Liver (tissue), 9 donors: ENCODE results near the gene RAB3GAP2. TPM values are rescaled to one million over a fixed set of nuclear protein-coding genes. Genes with fewer than 3 reads are reported as not detected.

Source experiments
- DNase-seq: peaks from one replicate; pipeline ENCODE4 v3.0.0-alpha.2; 2017; ENCODE audit warnings: low spot score
- H3K27ac ChIP-seq, 2 donors: one replicate each; pipeline ENCODE4 v1.7.0; 2013; ENCODE audit warnings: inconsistent platforms in 2 of 2, low read length in 2 of 2, control low read depth in 1 of 2, low read depth in 1 of 2, mild to moderate bottlenecking in 1 of 2
- H3K27me3 ChIP-seq, 4 donors: one replicate each; pipeline versions ENCODE4 v1.6.1 to v1.7.0; 2013; ENCODE audit warnings: low read length in 3 of 4, inconsistent platforms in 1 of 4, mild to moderate bottlenecking in 1 of 4, moderate library complexity in 1 of 4; ENCODE audit not compliant: control insufficient read depth in 4 of 4, insufficient read depth in 4 of 4
- H3K36me3 ChIP-seq, 4 donors: one replicate each; pipeline versions ENCODE4 v1.6.1 to v1.7.0; 2013; ENCODE audit warnings: low read length in 3 of 4, mild to moderate bottlenecking in 3 of 4, low read depth in 1 of 4, moderate library complexity in 1 of 4; ENCODE audit not compliant: control insufficient read depth in 4 of 4, insufficient read depth in 3 of 4
- H3K4me1 ChIP-seq, 4 donors: one replicate each; pipeline versions ENCODE4 v1.6.1 to v1.7.0; 2013; ENCODE audit warnings: low read length in 3 of 4, mild to moderate bottlenecking in 3 of 4, moderate library complexity in 1 of 4; ENCODE audit not compliant: control insufficient read depth in 4 of 4, insufficient read depth in 4 of 4
- H3K4me3 ChIP-seq, 3 donors: one replicate each; pipeline versions ENCODE4 v1.6.1 to v1.7.0; 2013; ENCODE audit warnings: low read length in 3 of 3, control low read depth in 1 of 3, low read depth in 1 of 3, mild to moderate bottlenecking in 1 of 3
- H3K9ac ChIP-seq, 2 donors: one replicate each; pipeline ENCODE4 v1.7.0; 2013; ENCODE audit warnings: low read length in 2 of 2, mild to moderate bottlenecking in 2 of 2, moderate library complexity in 2 of 2, control low read depth in 1 of 2, low read depth in 1 of 2
- H3K9me3 ChIP-seq, 4 donors: one replicate each; pipeline versions ENCODE4 v1.6.1 to v1.7.0; 2013; ENCODE audit warnings: low read length in 3 of 4; ENCODE audit not compliant: control insufficient read depth in 4 of 4
- ATF3 ChIP-seq: IDR thresholded peaks from 2 replicates; pipeline ENCODE4 v1.6.1; 2016; ENCODE audit warnings: antibody characterized with exemption
- CTCF ChIP-seq: fragments of 150-350 bp; IDR thresholded peaks from 2 replicates; pipeline ENCODE4 v1.5.1; 2017; ENCODE audit warnings: improper control_type of control experiment, low read depth, low read length; ENCODE audit not compliant: missing input control
- EGR1 ChIP-seq, 2 donors: IDR thresholded peaks; 2 replicates each; pipeline ENCODE4 v1.6.1; 2016 to 2018; ENCODE audit warnings: antibody characterized with exemption in 2 of 2, low read depth in 2 of 2
- FOXA1 ChIP-seq: IDR thresholded peaks from 2 replicates; pipeline ENCODE4 v1.6.1; 2016; ENCODE audit warnings: antibody characterized with exemption
- FOXA2 ChIP-seq: IDR thresholded peaks from 2 replicates; pipeline ENCODE4 v1.6.1; 2016; ENCODE audit warnings: antibody characterized with exemption
- GABPA ChIP-seq, 2 donors: IDR thresholded peaks in 1 of 2; conservative IDR thresholded peaks in 1 of 2; 2 replicates each; pipeline ENCODE4 v1.6.1; 2016; ENCODE audit warnings: antibody characterized with exemption in 2 of 2, mild to moderate bottlenecking in 1 of 2, moderate library complexity in 1 of 2
- HNF4A ChIP-seq, 2 donors: conservative IDR thresholded peaks; 2 replicates each; pipeline ENCODE4 v1.6.1; 2016; ENCODE audit warnings: antibody characterized with exemption in 2 of 2, mild to moderate bottlenecking in 2 of 2
- HNF4G ChIP-seq: IDR thresholded peaks from 2 replicates; pipeline ENCODE4 v1.6.1; 2016; ENCODE audit warnings: antibody characterized with exemption
- JUND ChIP-seq, 2 donors: IDR thresholded peaks; 2 replicates each; pipeline ENCODE4 v1.6.1; 2016; ENCODE audit warnings: antibody characterized with exemption in 2 of 2
- MAX ChIP-seq: IDR thresholded peaks from 2 replicates; pipeline ENCODE4 v1.6.1; 2016; ENCODE audit warnings: antibody characterized with exemption
- NR2F2 ChIP-seq: IDR thresholded peaks from 2 replicates; pipeline ENCODE4 v1.6.1; 2016; ENCODE audit warnings: antibody characterized with exemption
- RAD21 ChIP-seq, 2 donors: IDR thresholded peaks; 2 replicates each; pipeline ENCODE4 v1.6.1; 2016; ENCODE audit warnings: antibody characterized with exemption in 2 of 2, mild to moderate bottlenecking in 2 of 2
- REST ChIP-seq: IDR thresholded peaks from 2 replicates; pipeline ENCODE4 v1.6.1; 2016; ENCODE audit warnings: antibody characterized with exemption, mild to moderate bottlenecking
- RXRA ChIP-seq, 2 donors: IDR thresholded peaks; 2 replicates each; pipeline ENCODE4 v1.6.1; 2017 to 2018; ENCODE audit warnings: antibody characterized with exemption in 2 of 2, mild to moderate bottlenecking in 1 of 2
- SP1 ChIP-seq: IDR thresholded peaks from 2 replicates; pipeline ENCODE4 v1.6.1; 2018; ENCODE audit warnings: antibody characterized with exemption, mild to moderate bottlenecking
- TAF1 ChIP-seq: conservative IDR thresholded peaks from 2 replicates; pipeline ENCODE4 v1.6.1; 2016; ENCODE audit warnings: antibody characterized with exemption, mild to moderate bottlenecking
- YY1 ChIP-seq: IDR thresholded peaks from 2 replicates; pipeline ENCODE4 v1.6.1; 2016; ENCODE audit warnings: antibody characterized with exemption, mild to moderate bottlenecking
- ZBTB33 ChIP-seq: IDR thresholded peaks from 2 replicates; pipeline ENCODE4 v1.6.1; 2016; ENCODE audit warnings: antibody characterized with exemption
- WGBS: extraction: QIAGEN DNeasy Blood & Tissue Kit; methylation state at CpG from one replicate; pipeline ENCODE4 v1.1.7; 2013; 5-methylcytosine and 5-hydroxymethylcytosine counted together
- polyA plus RNA-seq, 2 donors: library from polyadenylated mRNA; stranded (reverse) in 1 of 2; unstranded in 1 of 2; fragments of 200-250 nt in 1 of 2; fragments of >200 nt in 1 of 2; fragmentation: Nextera tagmentation in 1 of 2; extraction: Ambion mirVana in 1 of 2; gene quantifications; one replicate each; pipeline versions ENCODE4 v1.2.1 to v1.2.3, GENCODE V29; 2013 to 2015
- total RNA-seq, 2 donors: library from RNA; depleted of rRNA; stranded (reverse); fragments of >200 nt; gene quantifications; one replicate each; pipeline ENCODE4 v1.2.3, GENCODE V29; 2014
- donor health status: healthy.
- donor health status: healthy.
- donor health status: healthy.
- donor health status: healthy.
- donor health status: healthy.

The RAB3GAP2 gene
- total and polyA plus RNA-seq, 4 donors, result 5.3 to 24.0 (median 11.4) TPM

- no peak for DNase-seq
- 90% methylated on average over 1 of the region's 1 CpG for WGBS
- Histone ChIP-seq H3K4me3 (no peak overlapping the region), H3K27ac (no peak overlapping the region), H3K27me3 (no peaks in the 10 kb centered on the region), H3K9ac (no peak overlapping the region), H3K9me3 (no peaks in the 10 kb centered on the region), H3K36me3 (peaks cover 3 to 23% (median 15%) of the 10 kb centered on the region in 4 donors), H3K4me1 (no peaks in the 10 kb centered on the region)
- TF ChIP-seq RAD21 (IDR thresholded peaks at IDR 0.05) (no peak), YY1 (no peak), HNF4G (no peak), EGR1 (IDR thresholded peaks at IDR 0.05; ENCODE audit: low read depth in 2 of 2) (no peak), SP1 (no peak), CTCF (no peak), JUND (IDR thresholded peaks at IDR 0.05) (no peak), MAX (no peak), GABPA (IDR thresholded peaks at IDR 0.05 in 1 of 2, conservative IDR thresholded peaks at IDR 0.05 in 1 of 2) (no peak), ZBTB33 (no peak), NR2F2 (no peak), HNF4A (conservative IDR thresholded peaks at IDR 0.05) (no peak), ATF3 (no peak), RXRA (IDR thresholded peaks at IDR 0.05) (no peak), TAF1 (no peak), FOXA1 (no peak), FOXA2 (no peak), REST (no peak)
These were observed 90.1 kb downstream of the RAB3GAP2 start for GRCh38 chr1:220182111-220182510.
